ENCODE data around the gene EIF4EBP2.

Gene EIF4EBP2

DNA sequence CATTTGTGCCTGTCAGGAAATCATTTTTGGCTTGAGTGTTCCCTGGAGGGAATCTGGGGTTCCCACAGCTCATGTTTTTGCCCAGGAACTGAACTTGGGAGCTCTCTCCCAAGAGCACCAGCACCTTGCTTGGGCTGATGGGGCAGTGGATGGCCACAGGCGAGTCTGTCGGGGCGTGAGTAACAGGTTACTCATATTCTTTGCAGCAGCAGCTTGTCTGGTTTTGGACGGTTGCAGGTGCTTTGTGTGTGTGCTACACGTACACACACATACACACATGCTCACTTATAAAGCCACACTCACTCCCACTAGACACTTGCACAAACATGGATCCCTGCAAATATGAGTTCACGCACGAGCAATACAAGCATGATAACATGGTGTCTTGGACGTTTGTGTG, 71.7 kb downstream of the EIF4EBP2 start:
- TF ChIP-seq CTCF (IDR thresholded peaks at IDR 0.05), result no peak

DNA sequence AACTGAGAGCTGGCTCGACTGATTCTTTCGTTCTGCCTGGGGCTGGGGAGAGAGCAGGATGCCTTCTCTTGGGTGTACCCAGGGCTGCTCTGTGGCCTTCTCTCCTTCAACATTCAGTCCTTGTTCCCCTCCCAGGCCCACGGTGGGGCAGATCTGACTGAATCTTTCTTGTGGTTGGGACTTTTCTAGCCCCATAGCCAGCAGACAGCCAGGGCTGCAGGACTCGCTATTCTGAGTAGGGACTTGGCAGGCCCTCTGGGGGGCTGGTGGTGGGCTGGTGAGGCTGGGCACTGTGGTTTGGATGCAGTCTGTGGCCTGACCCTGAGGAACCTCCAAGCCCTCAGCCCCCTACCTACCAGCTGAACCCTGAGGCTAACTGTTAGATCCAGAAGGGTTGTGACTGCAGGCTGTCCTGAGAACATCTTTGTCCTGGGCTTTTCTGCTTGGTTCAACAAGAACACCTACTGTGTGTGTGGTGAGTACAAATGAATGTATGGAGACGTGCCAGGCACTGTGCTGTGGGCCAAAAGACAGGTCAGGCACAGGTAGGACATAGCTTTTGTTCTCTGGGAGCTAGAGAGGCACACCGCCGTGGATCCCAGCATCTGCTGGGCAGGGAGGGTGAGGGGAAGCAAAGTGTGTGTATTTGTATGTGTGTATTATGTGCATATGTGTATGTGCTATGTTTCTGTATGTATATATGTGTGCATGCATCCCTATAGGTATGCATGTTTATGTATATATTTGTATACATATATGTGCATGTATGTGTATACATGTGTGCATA, 72.5 kb downstream of the EIF4EBP2 start:
- TF ChIP-seq CTCF (IDR thresholded peaks at IDR 0.05), result no peak

- no peak for TF ChIP-seq CTCF (IDR thresholded peaks at IDR 0.05)
These were observed 73.8 kb downstream of the EIF4EBP2 start for GRCh38 chr10:70477661-70478162.

All from LNCAP (cell line).